GM18870 (cell line): ENCODE data around the gene FAM3B.

Source experiments
- ATAC-seq: cut with Tn5 transposase; IDR thresholded peaks from one replicate; pipeline ENCODE4 v1.9.1; 2021; ENCODE audit warnings: moderate library complexity; ENCODE audit not compliant: unreplicated experiment

Gene FAM3B

GRCh38 chr21:41390043-41390639, 73.5 kb downstream of the FAM3B start:
- ATAC-seq: no peak

DNA sequence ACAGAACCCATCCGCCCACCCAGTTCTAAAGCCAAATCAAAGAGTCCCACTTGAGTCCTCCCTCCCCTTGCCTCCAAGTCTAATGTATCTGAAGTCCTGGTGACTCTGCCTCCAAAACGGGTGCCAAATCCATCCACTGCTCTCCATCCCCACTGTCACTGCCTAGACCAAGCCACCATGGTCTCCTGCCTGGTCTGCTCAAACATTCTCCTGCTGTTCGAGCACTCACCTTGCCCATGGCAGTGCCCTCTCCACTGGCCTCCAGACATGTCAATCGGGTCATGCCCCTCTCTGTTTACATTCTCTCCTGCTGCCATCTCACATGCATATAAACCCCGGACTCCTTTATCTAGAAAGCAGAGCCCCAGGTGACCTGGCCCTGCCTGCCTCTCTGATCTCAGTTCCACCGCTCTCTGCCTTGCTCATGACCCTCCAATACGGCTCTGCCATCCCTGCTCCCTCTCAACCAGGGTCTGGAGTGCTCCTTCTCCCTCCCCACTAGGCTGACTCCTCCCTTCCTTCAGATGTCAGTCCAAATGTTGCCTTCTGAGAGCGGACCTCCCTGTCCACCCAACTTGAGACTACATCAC, 77.4 kb downstream of the FAM3B start:
- no peak for ATAC-seq

GRCh38 chr21:41396558-41397075, 80.0 kb downstream of the FAM3B start:
- no peak for ATAC-seq

- ATAC-seq: no peak
Observed at GRCh38 chr21:41397471-41397891, 80.9 kb downstream of the FAM3B start.

GRCh38 chr21:41398251-41398650, 81.7 kb downstream of the FAM3B start:
- ATAC-seq: no peak

- no peak for ATAC-seq
Observed at GRCh38 chr21:41398831-41399230, 82.2 kb downstream of the FAM3B start.

- ATAC-seq: no peak
Observed at GRCh38 chr21:41399246-41399800, 82.7 kb downstream of the FAM3B start.

DNA sequence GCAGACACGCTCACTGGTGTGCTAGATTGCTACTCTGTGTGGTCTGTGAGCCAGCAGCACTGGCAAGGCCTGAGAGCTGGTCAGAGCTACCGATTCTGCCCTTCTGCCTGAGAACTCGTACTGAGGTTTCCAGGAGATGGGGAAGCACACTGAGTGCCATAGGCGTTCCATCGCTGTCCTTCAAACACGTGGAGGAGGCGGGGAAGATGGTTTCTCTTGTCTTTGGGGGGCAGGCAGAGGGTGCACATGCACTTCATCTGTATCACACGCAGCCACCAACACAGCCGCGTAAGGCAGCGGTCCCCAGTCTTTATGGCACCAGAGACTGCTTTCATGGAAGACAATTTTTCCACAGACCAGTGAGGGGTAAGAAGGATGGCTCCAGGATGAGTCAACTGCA, 85.6 kb downstream of the FAM3B start:
- ATAC-seq: no peak

GRCh38 chr21:41402796-41403195, 86.2 kb downstream of the FAM3B start:
- ATAC-seq: no peak

DNA sequence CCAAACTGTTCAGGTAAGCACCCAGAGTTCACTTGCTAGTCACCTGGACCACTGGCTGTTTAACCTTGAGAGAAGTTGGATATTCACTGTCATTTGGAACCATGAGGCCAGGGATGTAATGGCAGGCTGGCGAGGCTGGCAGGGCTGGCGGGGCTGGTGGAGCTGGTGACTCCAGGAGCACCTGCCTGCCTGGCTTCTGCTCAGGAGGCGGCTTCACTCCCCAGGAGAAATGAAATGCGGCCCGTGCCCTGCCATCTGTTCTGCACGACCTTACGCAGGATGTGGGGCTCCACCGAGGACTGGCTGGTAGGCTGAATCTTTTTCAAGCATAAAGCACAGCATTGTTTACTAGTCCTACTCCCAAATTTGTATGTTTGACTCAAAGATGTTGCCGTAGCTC, 86.7 kb downstream of the FAM3B start:
- ATAC-seq: no peak

- ATAC-seq: no peak
Observed at GRCh38 chr21:41403966-41404365, 87.4 kb downstream of the FAM3B start.

DNA sequence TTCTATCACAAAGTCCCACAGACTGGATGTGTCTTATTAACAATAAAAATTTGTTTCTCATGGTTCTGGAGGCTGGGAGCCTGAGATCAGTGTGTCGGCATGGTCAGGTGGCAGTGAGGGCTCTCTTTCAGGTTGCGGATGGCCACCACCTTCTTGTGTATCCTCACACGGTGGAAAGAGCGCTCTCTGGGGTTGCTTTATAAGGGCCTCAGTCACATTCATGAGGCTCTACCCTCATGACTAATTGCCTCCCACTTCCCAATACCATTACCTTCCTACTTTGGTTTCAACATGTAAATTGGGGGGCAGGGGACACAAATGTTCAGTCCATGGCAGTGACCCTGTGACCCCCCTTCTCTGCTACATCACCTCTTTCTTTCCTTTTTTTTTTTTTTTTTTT, 88.7 kb downstream of the FAM3B start:
- ATAC-seq: no peak

DNA sequence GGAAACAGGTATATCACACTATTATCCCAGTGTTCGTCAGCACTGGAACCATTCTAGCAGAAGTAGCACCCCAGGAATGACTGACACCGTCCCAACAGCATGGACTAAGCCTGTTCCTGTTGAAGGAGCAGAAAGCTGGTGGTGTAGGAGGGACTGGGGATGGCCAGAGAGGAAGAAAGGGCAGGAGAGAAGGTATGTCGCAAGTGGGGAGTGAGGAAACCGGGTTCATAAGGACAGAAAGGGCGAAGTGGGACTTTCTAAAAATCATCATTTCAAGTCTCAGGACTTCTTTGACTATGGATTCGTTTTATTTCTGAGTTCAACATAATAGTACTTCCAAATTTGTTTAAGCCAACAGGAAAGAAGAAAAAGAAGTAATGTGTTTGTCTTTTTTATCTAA, 89.7 kb downstream of the FAM3B start:
- no peak for ATAC-seq
